Skeletal muscle satellite cell (primary cell): ENCODE measurements around the gene MCM9. TPM values are rescaled to one million over a fixed set of nuclear protein-coding genes. Genes with fewer than 3 reads are reported as not detected.

ENCODE experiments used
- H3K27me3 ChIP-seq: 2 replicates; pipeline ENCODE4 v1.7.0; 2013; ENCODE audit warnings: low read length; ENCODE audit not compliant: control insufficient read depth, insufficient read depth
- H3K36me3 ChIP-seq: 2 replicates; pipeline ENCODE4 v1.7.0; 2013; ENCODE audit warnings: mild to moderate bottlenecking, control low read depth, low read length; ENCODE audit not compliant: insufficient read depth
- H3K4me1 ChIP-seq: 2 replicates; pipeline ENCODE4 v1.7.0; 2013; ENCODE audit warnings: low read length; ENCODE audit not compliant: control insufficient read depth, insufficient read depth
- H3K4me2 ChIP-seq: 2 replicates; pipeline ENCODE4 v1.7.0; 2013; ENCODE audit warnings: mild to moderate bottlenecking, low read length
- H3K4me3 ChIP-seq: 2 replicates; pipeline ENCODE4 v1.7.0; 2013; ENCODE audit warnings: low read length
- H3K9ac ChIP-seq: 2 replicates; pipeline ENCODE4 v1.7.0; 2013; ENCODE audit warnings: mild to moderate bottlenecking, low read depth, low read length, moderate library complexity
- H3K9me3 ChIP-seq: replicated peaks from 2 replicates; pipeline ENCODE4 v1.7.0; 2013; ENCODE audit warnings: mild to moderate bottlenecking, control low read depth, low read length
- total RNA-seq: library from RNA; depleted of rRNA; stranded (reverse); fragments of >200 nt; gene quantifications from 2 replicates; pipeline ENCODE4 v1.2.3, GENCODE V29; 2012; rRNA removed

MCM9 gene
- total RNA-seq = 8.1 and 12.9 TPM in 2 replicates

GRCh38 chr6:118934461-118935330, at the start of gene MCM9:
MCM9 (minus strand) TSS chr6:118935159; CDS start chr6:118931723, 3,436 bp downstream.
- Histone ChIP-seq H3K4me3 (peak within 1 kb of the TSS; percentile 96), H3K36me3 (peaks cover 12% of the 10 kb centered on the region), H3K9me3 (no peaks in the 10 kb centered on the region)

GRCh38 chr6:118984342-118984741, 49.4 kb upstream of the MCM9 start:
- Histone ChIP-seq H3K9me3 (no peaks in the 10 kb centered on the region), H3K9ac (no peak overlapping the region), H3K27me3 (no peaks in the 10 kb centered on the region), H3K4me3 (no peak overlapping the region), H3K4me1 (no peaks in the 10 kb centered on the region), H3K4me2 (no peak overlapping the region), H3K36me3 (no peaks in the 10 kb centered on the region)

More at GRCh38 chr6:118934461-118935330, at the start of gene MCM9:
- H3K4me2 ChIP-seq = peak within 1 kb of the TSS; percentile 96
- H3K27me3 ChIP-seq = no peaks in the 10 kb centered on the region
- peak within 1 kb of the TSS; percentile 94 for H3K9ac ChIP-seq
- peaks cover 3% of the 10 kb centered on the region for H3K4me1 ChIP-seq

GRCh38 chr6:118982575-118982911, 47.6 kb upstream of the MCM9 start:
- Histone ChIP-seq H3K4me3 (no peak overlapping the region), H3K27me3 (no peaks in the 10 kb centered on the region), H3K4me1 (no peaks in the 10 kb centered on the region)

GRCh38 chr6:118981884-118982574, 47.1 kb upstream of the MCM9 start:
- no peaks in the 10 kb centered on the region for H3K27me3 ChIP-seq
- H3K4me3 ChIP-seq = no peak overlapping the region
- no peak overlapping the region for H3K9ac ChIP-seq
- H3K36me3 ChIP-seq = no peaks in the 10 kb centered on the region
- H3K4me2 ChIP-seq = no peak overlapping the region
- H3K9me3 ChIP-seq = no peaks in the 10 kb centered on the region
- H3K4me1 ChIP-seq = no peaks in the 10 kb centered on the region

More at GRCh38 chr6:118982575-118982911, 47.6 kb upstream of the MCM9 start:
- H3K4me2 ChIP-seq = no peak overlapping the region
- H3K9me3 ChIP-seq = no peaks in the 10 kb centered on the region
- no peaks in the 10 kb centered on the region for H3K36me3 ChIP-seq
- no peak overlapping the region for H3K9ac ChIP-seq

- Histone ChIP-seq H3K9me3 (no peaks in the 10 kb centered on the region), H3K4me1 (no peaks in the 10 kb centered on the region), H3K9ac (no peak overlapping the region), H3K27me3 (no peaks in the 10 kb centered on the region), H3K4me3 (no peak overlapping the region), H3K36me3 (no peaks in the 10 kb centered on the region), H3K4me2 (no peak overlapping the region)
These were observed 45.1 kb upstream of the MCM9 start for GRCh38 chr6:118980063-118980462.

GRCh38 chr6:118974790-118975189, 39.8 kb upstream of the MCM9 start:
- Histone ChIP-seq H3K9me3 (no peaks in the 10 kb centered on the region), H3K4me1 (no peaks in the 10 kb centered on the region), H3K4me3 (no peak overlapping the region), H3K27me3 (no peaks in the 10 kb centered on the region), H3K4me2 (no peak overlapping the region), H3K36me3 (no peaks in the 10 kb centered on the region), H3K9ac (no peak overlapping the region)

- Histone ChIP-seq H3K4me1 (no peaks in the 10 kb centered on the region), H3K36me3 (no peaks in the 10 kb centered on the region), H3K4me2 (no peak overlapping the region), H3K9ac (no peak overlapping the region), H3K27me3 (no peaks in the 10 kb centered on the region), H3K9me3 (no peaks in the 10 kb centered on the region), H3K4me3 (no peak overlapping the region)
These were observed 36.7 kb upstream of the MCM9 start for GRCh38 chr6:118971682-118972081.

- Histone ChIP-seq H3K9ac (no peak overlapping the region), H3K4me3 (no peak overlapping the region), H3K4me2 (no peak overlapping the region), H3K27me3 (no peaks in the 10 kb centered on the region), H3K9me3 (no peaks in the 10 kb centered on the region), H3K4me1 (no peaks in the 10 kb centered on the region), H3K36me3 (no peaks in the 10 kb centered on the region)
These were observed 35.9 kb upstream of the MCM9 start for GRCh38 chr6:118970866-118971265.

GRCh38 chr6:118968416-118968815, 33.5 kb upstream of the MCM9 start:
- no peaks in the 10 kb centered on the region for H3K36me3 ChIP-seq

GRCh38 chr6:118967239-118967638, 32.3 kb upstream of the MCM9 start:
- H3K4me3 ChIP-seq = no peak overlapping the region

More at GRCh38 chr6:118968416-118968815, 33.5 kb upstream of the MCM9 start:
- H3K27me3 ChIP-seq = no peaks in the 10 kb centered on the region
- H3K4me3 ChIP-seq = no peak overlapping the region
- no peak overlapping the region for H3K4me2 ChIP-seq
- no peaks in the 10 kb centered on the region for H3K4me1 ChIP-seq
- H3K9me3 ChIP-seq = no peaks in the 10 kb centered on the region
- no peak overlapping the region for H3K9ac ChIP-seq

GRCh38 chr6:118965843-118966370, 30.9 kb upstream of the MCM9 start:
- no peaks in the 10 kb centered on the region for H3K27me3 ChIP-seq
- H3K4me2 ChIP-seq = no peak overlapping the region
- H3K4me3 ChIP-seq = no peak overlapping the region
- no peaks in the 10 kb centered on the region for H3K4me1 ChIP-seq
- no peaks in the 10 kb centered on the region for H3K9me3 ChIP-seq
- H3K9ac ChIP-seq = no peak overlapping the region
- no peaks in the 10 kb centered on the region for H3K36me3 ChIP-seq

More at GRCh38 chr6:118967239-118967638, 32.3 kb upstream of the MCM9 start:
- Histone ChIP-seq H3K9ac (no peak overlapping the region), H3K9me3 (no peaks in the 10 kb centered on the region), H3K27me3 (no peaks in the 10 kb centered on the region), H3K36me3 (no peaks in the 10 kb centered on the region), H3K4me2 (no peak overlapping the region), H3K4me1 (no peaks in the 10 kb centered on the region)
